GM19043 (cell line): ENCODE data around the gene SPSB3.

Experiments
- ATAC-seq: cut with Tn5 transposase; IDR thresholded peaks from one replicate; pipeline ENCODE4 v1.9.1; 2021; ENCODE audit warnings: low read depth; ENCODE audit not compliant: unreplicated experiment

SPSB3 gene

GRCh38 chr16:1765826-1766225 is 16.5 kb downstream of the SPSB3 start:
- ATAC-seq = no peak

GRCh38 chr16:1764971-1765370 is 17.4 kb downstream of the SPSB3 start:
- no peak for ATAC-seq

- no peak for ATAC-seq
Measured at GRCh38 chr16:1763521-1764511, 18.6 kb downstream of the SPSB3 start.

- no peak for ATAC-seq
Measured at GRCh38 chr16:1762879-1763520, 19.4 kb downstream of the SPSB3 start.

- no peak for ATAC-seq
Measured at GRCh38 chr16:1762196-1762878, 20.0 kb downstream of the SPSB3 start.

- ATAC-seq = no peak
Measured at GRCh38 chr16:1761751-1762150, 20.6 kb downstream of the SPSB3 start.

GRCh38 chr16:1760911-1761310 is 21.5 kb downstream of the SPSB3 start:
- ATAC-seq = no peak

- ATAC-seq = no peak
Measured at GRCh38 chr16:1759511-1759910, 22.9 kb downstream of the SPSB3 start.

GRCh38 chr16:1758923-1759322 is 23.4 kb downstream of the SPSB3 start:
- ATAC-seq = no peak

GRCh38 chr16:1757714-1758461 is 24.5 kb downstream of the SPSB3 start:
- ATAC-seq = no peak

GRCh38 chr16:1754204-1754603 is 28.2 kb downstream of the SPSB3 start:
- ATAC-seq = no peak

GRCh38 chr16:1752853-1753252 is 29.5 kb downstream of the SPSB3 start:
- no peak for ATAC-seq

- ATAC-seq = no peak
Measured at GRCh38 chr16:1751946-1752345, 30.4 kb downstream of the SPSB3 start.

GRCh38 chr16:1749152-1750117 is 32.9 kb downstream of the SPSB3 start:
- ATAC-seq = no peak

GRCh38 chr16:1747934-1748333 is 34.4 kb downstream of the SPSB3 start:
- ATAC-seq = no peak

GRCh38 chr16:1746693-1747195 is 35.6 kb downstream of the SPSB3 start:
- ATAC-seq = no peak

GRCh38 chr16:1745900-1746692 is 36.3 kb downstream of the SPSB3 start:
- ATAC-seq = no peak

- no peak for ATAC-seq
Measured at GRCh38 chr16:1745181-1745899, 37.0 kb downstream of the SPSB3 start.
